Glomerular visceral epithelial cell (primary cell): ENCODE data around the gene AADAT.
"Not testable (repeated sequence)": the region's sequence is repeated elsewhere in the genome, so short reads cannot be mapped to it uniquely, and the experiment has no call there.

Source experiments
- DNase-seq: peaks from one replicate; pipeline ENCODE4 v3.0.0-alpha.2; 2016; ENCODE audit errors: extremely low spot score

Gene AADAT

GRCh38 chr4:170090352-170091052 lies 746 bp upstream of the AADAT start:
- peak; percentile 25 for DNase-seq

GRCh38 chr4:170089274-170089667 lies 485 bp downstream of the AADAT start:
- peak; percentile 53 for DNase-seq

DNA sequence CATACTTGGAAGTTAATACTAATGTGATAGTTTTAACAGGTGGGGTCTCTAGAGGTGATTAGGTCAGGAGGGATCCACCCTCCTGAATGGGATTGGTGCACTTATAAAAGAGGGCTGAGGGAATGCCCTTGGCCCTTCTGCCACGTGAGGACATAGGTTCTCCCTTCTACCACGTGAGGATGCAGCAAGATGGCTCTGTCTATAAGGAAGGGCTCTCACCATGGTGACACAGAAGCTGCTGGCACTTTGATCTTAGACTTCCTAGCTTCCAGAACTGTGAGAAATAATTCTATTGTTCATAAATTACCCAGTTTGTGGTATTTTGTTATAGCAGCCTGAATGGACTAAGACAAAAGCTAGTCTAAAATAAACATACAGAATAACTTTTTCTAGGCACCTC lies 1.0 kb downstream of the AADAT start:
- DNase-seq: no peak

DNA sequence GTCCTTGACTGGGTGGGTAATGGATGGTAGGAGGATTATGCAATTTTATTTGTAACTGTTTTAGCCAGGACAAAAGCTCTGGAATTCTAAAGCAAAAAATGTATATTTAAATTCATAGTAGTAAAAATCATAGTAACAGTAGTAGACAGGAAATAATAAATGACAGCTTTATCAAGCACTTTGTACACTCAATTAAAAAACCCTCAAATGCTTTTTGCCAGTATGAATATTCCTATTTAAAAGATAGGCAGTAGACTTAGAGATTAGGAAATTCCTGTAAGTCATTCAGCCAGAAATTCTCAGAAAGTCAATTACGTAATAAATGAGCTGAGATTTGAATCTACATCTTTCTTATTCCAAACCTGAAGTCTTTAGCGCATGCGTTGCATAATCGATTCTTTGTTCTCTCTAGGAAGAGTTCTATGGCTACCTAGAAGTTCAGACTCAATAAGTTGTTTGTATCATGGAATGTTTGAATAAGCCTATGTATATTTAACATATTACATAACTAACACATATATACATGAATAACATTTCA lies 2.5 kb downstream of the AADAT start:
- DNase-seq: no peak

DNA sequence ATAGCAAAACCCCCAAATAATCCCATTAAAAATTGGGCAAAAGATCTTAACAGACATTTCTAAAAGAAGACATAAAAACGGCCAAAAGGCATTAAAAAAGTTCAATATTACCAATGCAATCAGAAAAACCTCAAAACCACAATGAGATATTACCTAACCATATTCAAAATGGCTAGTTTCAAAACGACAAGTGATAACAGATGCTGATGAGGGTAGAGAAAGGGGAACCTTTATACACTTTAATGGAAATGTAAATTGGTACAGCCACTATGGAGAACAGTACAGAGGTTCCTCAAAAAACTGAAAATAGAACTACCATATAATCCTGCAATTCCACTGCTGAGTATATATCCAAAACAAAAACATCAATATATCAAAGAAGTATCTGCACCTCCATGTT lies 6.2 kb downstream of the AADAT start:
- no peak for DNase-seq

- DNase-seq: no peak
These were observed 9.3 kb downstream of the AADAT start for GRCh38 chr4:170080496-170080895.

- no peak for DNase-seq
These were observed 9.8 kb downstream of the AADAT start for GRCh38 chr4:170079981-170080380.

DNA sequence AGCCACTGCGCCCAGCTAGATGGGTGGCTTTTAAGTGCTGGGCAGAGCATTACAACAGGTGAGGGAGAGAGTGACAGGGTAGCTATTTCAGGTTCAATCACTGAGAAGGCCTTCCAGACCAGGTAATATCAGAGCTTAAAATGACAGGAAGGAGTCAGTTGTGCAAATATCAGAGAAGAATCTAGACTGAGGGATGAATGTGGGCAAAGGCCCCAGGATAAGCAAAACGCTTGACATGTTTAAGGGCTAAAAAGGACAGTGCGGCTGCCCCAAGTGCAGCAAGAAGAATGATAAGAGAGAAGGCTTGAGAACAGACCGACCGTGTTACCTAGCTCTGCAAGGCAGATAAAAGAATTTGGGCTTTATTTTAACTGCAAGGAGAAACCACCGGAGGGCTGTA lies 18.6 kb downstream of the AADAT start:
- no peak for DNase-seq

GRCh38 chr4:170068438-170069128 lies 21.2 kb downstream of the AADAT start:
- DNase-seq: no peak

GRCh38 chr4:170059421-170059820 lies 30.3 kb downstream of the AADAT start:
- no peak for DNase-seq

DNA sequence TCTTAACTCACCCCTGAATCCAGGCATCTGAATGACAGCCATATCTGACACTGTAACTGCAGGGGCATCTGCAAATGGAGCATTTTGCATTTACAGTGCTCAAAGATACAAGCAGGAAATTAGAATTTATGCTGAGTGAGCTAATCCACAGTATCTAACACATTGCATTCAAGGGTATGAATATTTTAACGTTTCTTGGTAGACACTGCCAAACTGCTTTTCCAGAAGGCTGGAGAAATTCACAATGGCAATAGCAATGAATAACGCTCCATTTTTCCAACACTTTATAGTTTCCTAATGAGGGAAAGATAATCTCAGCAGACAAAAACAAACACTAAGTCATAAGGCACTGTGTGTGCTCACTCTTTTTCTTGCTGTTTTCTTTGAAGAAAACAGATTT lies 30.9 kb downstream of the AADAT start:
- DNase-seq: no peak

DNA sequence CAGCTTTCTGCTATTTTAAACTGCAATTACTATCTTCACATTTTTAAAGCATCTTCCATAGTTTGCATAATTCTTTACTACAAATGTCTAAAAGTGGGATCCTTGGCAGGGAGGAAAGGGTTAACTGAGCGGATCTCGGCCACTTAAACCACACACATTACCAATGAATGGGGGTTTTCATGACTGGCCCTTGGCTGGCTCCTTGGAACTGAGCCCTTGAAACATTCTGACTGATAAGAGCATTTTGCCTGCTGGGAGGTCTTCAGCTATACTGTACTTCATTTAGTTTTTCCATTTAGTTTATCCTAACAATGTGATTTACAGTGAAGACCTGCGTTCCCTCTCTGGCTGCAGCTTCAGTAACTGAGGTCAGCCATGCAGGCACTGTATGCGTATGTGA lies 31.9 kb downstream of the AADAT start:
- no peak for DNase-seq

GRCh38 chr4:170052919-170053318 lies 36.8 kb downstream of the AADAT start:
- DNase-seq: no peak

GRCh38 chr4:170051402-170051801 lies 38.4 kb downstream of the AADAT start:
- no peak for DNase-seq

GRCh38 chr4:170049766-170050165 lies 40.0 kb downstream of the AADAT start:
- no peak for DNase-seq

DNA sequence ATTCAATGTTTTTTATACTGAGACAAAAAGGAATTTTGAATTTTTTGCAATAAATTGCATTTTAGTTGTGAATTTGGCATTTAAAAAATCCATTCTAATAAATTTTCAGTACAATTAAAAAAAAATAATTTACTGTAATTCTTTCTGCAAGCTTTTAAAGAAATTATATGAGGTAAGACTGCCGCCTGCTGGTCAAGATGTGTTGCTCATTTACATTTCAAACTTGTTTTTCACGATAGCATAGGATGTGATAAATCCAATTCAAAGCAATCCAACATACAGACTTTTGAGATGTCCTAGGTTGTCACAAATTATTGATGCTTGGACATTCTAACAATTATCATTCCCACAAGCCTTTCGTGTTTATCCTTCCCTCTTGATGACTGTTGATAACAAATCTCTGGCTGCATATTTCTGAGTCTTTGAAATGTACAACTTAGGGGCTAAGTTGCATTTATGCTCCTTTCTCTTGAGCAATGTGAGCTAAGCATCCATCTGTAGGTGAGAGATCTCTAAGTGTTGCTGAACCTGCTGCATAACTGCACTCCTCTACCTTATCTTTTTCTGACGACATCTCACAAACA lies 41.9 kb downstream of the AADAT start:
- peak; percentile 71 for DNase-seq

- not testable (repeated sequence) for DNase-seq
These were observed 43.6 kb downstream of the AADAT start for GRCh38 chr4:170046156-170046555.

DNA sequence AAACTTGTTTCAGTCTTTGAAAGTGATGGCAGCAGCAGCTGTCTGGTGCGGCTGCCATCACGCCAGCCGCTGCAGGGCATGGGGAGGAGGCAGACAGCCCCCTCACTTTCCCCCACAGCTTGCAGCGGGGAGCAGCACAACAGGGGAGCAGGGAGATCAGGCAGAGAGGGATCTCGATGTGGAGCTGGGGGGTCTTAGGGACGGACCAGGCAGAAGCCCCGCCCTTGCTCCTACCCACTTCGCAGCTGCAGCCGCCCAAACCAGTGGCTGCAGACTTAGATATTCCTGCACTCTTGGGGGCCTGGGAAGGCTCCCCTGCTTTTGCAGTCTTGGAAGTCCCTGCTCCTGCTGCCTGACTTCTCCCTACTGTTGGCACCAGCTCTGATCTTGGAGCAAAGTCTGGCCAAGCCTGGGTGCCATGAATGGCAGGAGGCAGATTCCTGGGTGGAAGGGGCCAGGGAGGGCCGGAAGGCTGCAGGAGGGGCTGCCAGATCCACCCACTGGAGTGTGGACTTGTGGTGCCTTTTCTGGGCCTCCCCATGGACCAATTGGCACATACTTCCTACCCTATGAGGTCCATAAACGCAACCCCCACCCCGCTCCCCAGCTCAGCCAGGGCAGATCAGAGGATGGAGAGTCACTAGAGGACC lies 49.6 kb downstream of the AADAT start:
- no peak for DNase-seq

- no peak for DNase-seq
These were observed 51.0 kb downstream of the AADAT start for GRCh38 chr4:170038769-170039168.

GRCh38 chr4:170038232-170038631 lies 51.5 kb downstream of the AADAT start:
- no peak for DNase-seq

DNA sequence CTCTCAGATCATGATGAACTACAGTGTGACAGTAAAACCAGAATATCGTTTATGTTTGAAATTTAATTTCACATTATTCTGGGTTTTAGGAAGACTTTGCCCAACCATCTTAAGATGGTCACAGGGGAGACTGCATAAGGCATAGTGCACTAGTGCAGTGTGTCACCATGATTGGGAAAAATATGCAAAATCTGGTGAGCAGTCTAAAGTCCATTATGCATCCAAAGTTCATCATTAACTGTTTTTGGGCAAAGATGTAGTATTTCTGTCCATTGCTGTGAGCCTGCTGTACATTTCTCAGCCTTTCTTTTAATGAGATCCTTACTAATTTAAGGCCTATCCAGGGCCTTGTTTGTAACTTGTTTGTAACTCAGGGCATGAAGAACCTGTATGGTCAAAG lies 52.3 kb downstream of the AADAT start:
- no peak for DNase-seq

DNA sequence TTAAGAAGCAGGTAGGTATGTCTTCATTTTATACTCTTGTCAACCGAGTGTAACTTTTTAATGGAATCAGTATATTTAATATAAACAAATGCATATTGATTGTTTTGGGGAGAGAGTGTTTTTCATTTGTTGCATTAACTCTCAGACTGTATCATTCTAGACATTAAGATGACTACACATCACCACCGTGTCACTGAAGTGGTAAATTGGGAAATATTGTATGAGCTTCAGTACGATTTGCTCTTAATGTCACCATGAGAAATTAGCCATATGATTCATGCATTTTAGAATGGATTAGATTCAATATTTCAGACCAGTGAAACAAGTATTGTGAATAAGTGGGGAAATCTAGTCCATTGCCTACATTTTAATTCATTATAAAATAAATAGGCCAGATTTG lies 53.9 kb downstream of the AADAT start:
- no peak for DNase-seq
